ENCODE results near the gene ATP6V0B. TPM values are rescaled to one million over a fixed set of nuclear protein-coding genes. Genes with fewer than 3 reads are reported as not detected.

Gene ATP6V0B
- total and polyA plus RNA-seq, 2 of the 13 experiments (the other 11 are each of a cell fraction or from before 2014, with no cell fraction given) = 157 to 161 TPM

- TF ChIP-seq KIAA2018 (CRISPR knock-in tag; IDR thresholded peaks at IDR 0.05; ENCODE audit: borderline replicate concordance) (no peak), ZNF251 (CRISPR knock-in tag; IDR thresholded peaks at IDR 0.05) (no peak), DR1 (CRISPR knock-in tag; IDR thresholded peaks at IDR 0.05) (peak; percentile 56; the same call in 1 of the 2 replicates), ZFP90 (CRISPR knock-in tag; IDR thresholded peaks at IDR 0.05; ENCODE audit: borderline replicate concordance) (0 out of 2 replicates have a peak, but pooled peaks have one; percentile 45), ZNF740 (CRISPR knock-in tag; IDR thresholded peaks at IDR 0.05) (peak; percentile 53; the same call in 1 of the 2 replicates), SP2 (CRISPR knock-in tag; IDR thresholded peaks at IDR 0.05) (0 out of 2 replicates have a peak, but pooled peaks have one; percentile 12), ZBTB20 (CRISPR knock-in tag; IDR thresholded peaks at IDR 0.05; ENCODE audit: borderline replicate concordance, low read depth) (0 out of 2 replicates have a peak, but pooled peaks have one; percentile 7), ZNF3 (CRISPR knock-in tag; IDR thresholded peaks at IDR 0.05) (no peak), ZNF558 (CRISPR knock-in tag; IDR thresholded peaks at IDR 0.05; ENCODE audit: borderline replicate concordance) (no peak), JARID2 (CRISPR knock-in tag; IDR thresholded peaks at IDR 0.05; ENCODE audit: insufficient replicate concordance) (no peak), CHD2 (IDR thresholded peaks at IDR 0.05; ENCODE audit: low read depth, low read length) (0 out of 2 replicates have a peak, but pooled peaks have one; percentile 7), SKIL (CRISPR knock-in tag; IDR thresholded peaks at IDR 0.05; ENCODE audit: borderline replicate concordance) (0 out of 2 replicates have a peak, but pooled peaks have one; percentile 29), MXD1 (CRISPR knock-in tag; IDR thresholded peaks at IDR 0.05) (no peak), PHF21A (CRISPR knock-in tag; IDR thresholded peaks at IDR 0.05) (no peak), ZBTB1 (CRISPR knock-in tag; IDR thresholded peaks at IDR 0.05; ENCODE audit: borderline replicate concordance) (no peak)
Observed at GRCh38 chr1:43975249-43975961, 645 bp downstream of the ATP6V0B start (continued).

Measured in HepG2 (cell line).